Measurements from ENCODE around the gene CYP2C19.

DNA sequence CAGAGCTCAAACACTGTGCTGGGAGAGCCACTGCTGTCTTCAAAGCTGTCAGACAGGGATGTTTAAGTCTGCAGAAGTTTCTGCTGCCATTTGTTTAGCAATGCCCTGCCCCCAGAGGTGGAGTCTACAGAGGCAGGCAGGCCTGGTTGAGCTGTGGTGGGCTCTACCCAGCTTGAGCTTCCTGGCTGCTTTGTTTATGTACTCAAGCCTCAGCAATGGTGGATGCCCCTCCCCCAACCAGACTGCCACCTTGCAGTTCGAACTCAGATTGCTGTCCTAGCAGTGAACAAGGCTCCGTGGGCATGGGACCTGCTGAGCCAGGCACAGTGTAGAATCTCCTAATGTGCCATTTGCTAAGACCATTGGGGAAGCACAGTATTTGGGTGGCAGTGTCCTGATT lies 4.6 kb upstream of the CYP2C19 start:
- TF ChIP-seq, protein P1, sequence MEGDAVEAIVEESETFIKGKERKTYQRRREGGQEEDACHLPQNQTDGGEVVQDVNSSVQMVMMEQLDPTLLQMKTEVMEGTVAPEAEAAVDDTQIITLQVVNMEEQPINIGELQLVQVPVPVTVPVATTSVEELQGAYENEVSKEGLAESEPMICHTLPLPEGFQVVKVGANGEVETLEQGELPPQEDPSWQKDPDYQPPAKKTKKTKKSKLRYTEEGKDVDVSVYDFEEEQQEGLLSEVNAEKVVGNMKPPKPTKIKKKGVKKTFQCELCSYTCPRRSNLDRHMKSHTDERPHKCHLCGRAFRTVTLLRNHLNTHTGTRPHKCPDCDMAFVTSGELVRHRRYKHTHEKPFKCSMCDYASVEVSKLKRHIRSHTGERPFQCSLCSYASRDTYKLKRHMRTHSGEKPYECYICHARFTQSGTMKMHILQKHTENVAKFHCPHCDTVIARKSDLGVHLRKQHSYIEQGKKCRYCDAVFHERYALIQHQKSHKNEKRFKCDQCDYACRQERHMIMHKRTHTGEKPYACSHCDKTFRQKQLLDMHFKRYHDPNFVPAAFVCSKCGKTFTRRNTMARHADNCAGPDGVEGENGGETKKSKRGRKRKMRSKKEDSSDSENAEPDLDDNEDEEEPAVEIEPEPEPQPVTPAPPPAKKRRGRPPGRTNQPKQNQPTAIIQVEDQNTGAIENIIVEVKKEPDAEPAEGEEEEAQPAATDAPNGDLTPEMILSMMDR (IDR thresholded peaks at IDR 0.05): no peak
- TF ChIP-seq POLR2A (IDR thresholded peaks at IDR 0.05): no peak
